ENCODE measurements around the gene MAP1S.

The MAP1S gene

DNA sequence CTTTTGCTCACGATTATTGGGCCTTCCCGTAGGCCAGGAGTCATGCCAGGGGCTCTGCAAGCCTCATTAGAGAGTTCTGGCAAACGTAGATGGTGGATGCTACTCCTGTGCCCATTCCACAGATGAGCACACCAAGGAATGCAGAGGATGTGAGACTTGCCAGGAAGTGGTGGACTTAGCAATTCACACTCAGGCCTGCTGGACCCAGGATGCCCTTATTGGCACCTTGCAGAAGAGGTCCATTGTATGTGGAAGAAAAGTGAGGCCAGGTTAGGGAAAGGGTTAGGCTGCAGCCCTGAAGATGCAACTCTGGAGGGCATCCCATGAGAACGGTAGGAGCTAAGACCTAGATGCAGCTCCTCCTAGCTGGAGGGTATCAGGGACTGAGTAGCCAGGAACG is 37.0 kb upstream of the MAP1S start:
- no peaks in the 10 kb centered on the region for H3F3A ChIP-seq (ENCODE audit: control insufficient read depth, insufficient read depth)

DNA sequence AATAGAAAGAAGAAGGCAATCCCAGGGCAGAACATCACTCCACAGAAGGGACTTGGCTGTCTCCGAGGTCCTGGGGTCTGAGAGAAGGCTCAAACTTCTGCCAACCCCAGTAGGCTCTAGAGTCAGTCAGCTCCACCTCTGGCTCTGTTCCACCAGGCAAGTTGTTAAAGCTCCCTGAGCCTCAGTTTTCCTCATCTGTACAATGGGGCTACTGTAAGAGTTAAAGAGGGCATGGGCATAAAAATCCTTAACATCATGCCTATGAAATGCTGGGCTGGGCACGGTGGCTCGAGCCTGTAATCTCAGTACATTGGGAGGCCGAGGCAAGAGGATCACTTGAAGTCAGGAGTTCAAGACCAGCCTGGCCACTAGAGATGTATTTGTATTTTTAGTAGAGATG is 36.2 kb upstream of the MAP1S start:
- peaks cover 44% of the 10 kb centered on the region for H3K27me3 ChIP-seq (ENCODE audit: control insufficient read depth, low read length)
- no peak overlapping the region for H3K4me3 ChIP-seq (ENCODE audit: low read length)
- no peak overlapping the region for H3K27ac ChIP-seq (ENCODE audit: low read depth, low read length)
- no peak overlapping the region for H3K4me2 ChIP-seq (ENCODE audit: low read length)
- H3K9me2 ChIP-seq (replicated peaks; ENCODE audit: control insufficient read depth, low read length): no peaks in the 10 kb centered on the region
- no peaks in the 10 kb centered on the region for H3K79me2 ChIP-seq (ENCODE audit: control insufficient read depth, low read length)
- H3K4me1 ChIP-seq (ENCODE audit: control insufficient read depth, low read length): peaks cover 15% of the 10 kb centered on the region
- no peaks in the 10 kb centered on the region for H3F3A ChIP-seq (ENCODE audit: control insufficient read depth, insufficient read depth)
- no peaks in the 10 kb centered on the region for H4K20me1 ChIP-seq (ENCODE audit: control insufficient read depth, insufficient read depth, low read depth, low read length)
- H3K36me3 ChIP-seq (ENCODE audit: control insufficient read depth, low read length): no peaks in the 10 kb centered on the region
- TF ChIP-seq, protein P1, sequence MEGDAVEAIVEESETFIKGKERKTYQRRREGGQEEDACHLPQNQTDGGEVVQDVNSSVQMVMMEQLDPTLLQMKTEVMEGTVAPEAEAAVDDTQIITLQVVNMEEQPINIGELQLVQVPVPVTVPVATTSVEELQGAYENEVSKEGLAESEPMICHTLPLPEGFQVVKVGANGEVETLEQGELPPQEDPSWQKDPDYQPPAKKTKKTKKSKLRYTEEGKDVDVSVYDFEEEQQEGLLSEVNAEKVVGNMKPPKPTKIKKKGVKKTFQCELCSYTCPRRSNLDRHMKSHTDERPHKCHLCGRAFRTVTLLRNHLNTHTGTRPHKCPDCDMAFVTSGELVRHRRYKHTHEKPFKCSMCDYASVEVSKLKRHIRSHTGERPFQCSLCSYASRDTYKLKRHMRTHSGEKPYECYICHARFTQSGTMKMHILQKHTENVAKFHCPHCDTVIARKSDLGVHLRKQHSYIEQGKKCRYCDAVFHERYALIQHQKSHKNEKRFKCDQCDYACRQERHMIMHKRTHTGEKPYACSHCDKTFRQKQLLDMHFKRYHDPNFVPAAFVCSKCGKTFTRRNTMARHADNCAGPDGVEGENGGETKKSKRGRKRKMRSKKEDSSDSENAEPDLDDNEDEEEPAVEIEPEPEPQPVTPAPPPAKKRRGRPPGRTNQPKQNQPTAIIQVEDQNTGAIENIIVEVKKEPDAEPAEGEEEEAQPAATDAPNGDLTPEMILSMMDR (IDR thresholded peaks at IDR 0.05; ENCODE audit: low read depth, low read length, poor library complexity, severe bottlenecking): no peak
- TF ChIP-seq EZH2phosphoT487 (IDR thresholded peaks at IDR 0.05; ENCODE audit: borderline replicate concordance, low read length): no peak
- H3K9me3 ChIP-seq (ENCODE audit: control insufficient read depth, insufficient read depth, low read length): no peaks in the 10 kb centered on the region

More for the DNA sequence above, 37.0 kb upstream of the MAP1S start:
- Histone ChIP-seq H3K27ac (ENCODE audit: low read depth, low read length) (no peak overlapping the region), H3K4me2 (ENCODE audit: low read length) (no peak overlapping the region), H3K9me3 (ENCODE audit: control insufficient read depth, insufficient read depth, low read length) (no peaks in the 10 kb centered on the region), H4K20me1 (ENCODE audit: control insufficient read depth, insufficient read depth, low read depth, low read length) (no peaks in the 10 kb centered on the region), H3K4me3 (ENCODE audit: low read length) (no peak overlapping the region), H3K4me1 (ENCODE audit: control insufficient read depth, low read length) (peaks cover 15% of the 10 kb centered on the region), H3K9me2 (replicated peaks; ENCODE audit: control insufficient read depth, low read length) (no peaks in the 10 kb centered on the region), H3K27me3 (ENCODE audit: control insufficient read depth, low read length) (peaks cover 41% of the 10 kb centered on the region), H3K79me2 (ENCODE audit: control insufficient read depth, low read length) (no peaks in the 10 kb centered on the region), H3K36me3 (ENCODE audit: control insufficient read depth, low read length) (no peaks in the 10 kb centered on the region)
- TF ChIP-seq, protein P1 (IDR thresholded peaks at IDR 0.05; ENCODE audit: low read depth, low read length, poor library complexity, severe bottlenecking): no peak
- no peak for TF ChIP-seq EZH2phosphoT487 (IDR thresholded peaks at IDR 0.05; ENCODE audit: borderline replicate concordance, low read length)

DNA sequence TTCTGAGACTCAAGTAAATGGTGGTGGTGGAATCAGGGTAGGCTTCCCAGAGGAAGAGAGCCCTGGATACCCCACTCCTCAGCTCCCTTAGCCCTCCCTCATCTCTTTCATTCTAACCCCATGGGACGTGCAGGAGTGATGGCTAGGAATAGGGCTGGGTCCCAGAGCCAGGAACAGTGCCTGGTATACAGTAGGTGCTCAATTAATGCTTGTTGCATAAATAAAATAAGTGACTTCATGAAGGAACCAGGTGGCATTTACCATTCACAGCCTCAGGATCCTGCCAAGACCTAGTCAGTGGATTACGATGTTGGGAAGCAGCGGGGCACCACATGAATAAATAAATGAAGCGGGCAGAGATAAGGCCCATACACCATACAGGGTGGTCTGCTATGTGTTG is 35.0 kb upstream of the MAP1S start:
- Histone ChIP-seq H3K27me3 (ENCODE audit: control insufficient read depth, low read length) (peaks cover 50% of the 10 kb centered on the region), H3K79me2 (ENCODE audit: control insufficient read depth, low read length) (no peaks in the 10 kb centered on the region), H3K27ac (ENCODE audit: low read depth, low read length) (no peak overlapping the region), H3K4me3 (ENCODE audit: low read length) (no peak overlapping the region), H4K20me1 (ENCODE audit: control insufficient read depth, insufficient read depth, low read depth, low read length) (no peaks in the 10 kb centered on the region), H3K36me3 (ENCODE audit: control insufficient read depth, low read length) (no peaks in the 10 kb centered on the region), H3K9me2 (replicated peaks; ENCODE audit: control insufficient read depth, low read length) (no peaks in the 10 kb centered on the region), H3K4me1 (ENCODE audit: control insufficient read depth, low read length) (peaks cover 15% of the 10 kb centered on the region), H3K4me2 (ENCODE audit: low read length) (no peak overlapping the region), H3K9me3 (ENCODE audit: control insufficient read depth, insufficient read depth, low read length) (no peaks in the 10 kb centered on the region), H3F3A (ENCODE audit: control insufficient read depth, insufficient read depth) (no peaks in the 10 kb centered on the region)
- TF ChIP-seq, protein P1 (IDR thresholded peaks at IDR 0.05; ENCODE audit: low read depth, low read length, poor library complexity, severe bottlenecking): no peak
- TF ChIP-seq EZH2phosphoT487 (IDR thresholded peaks at IDR 0.05; ENCODE audit: borderline replicate concordance, low read length): no peak

Data from DOHH2 (cell line).